ENCODE results near the gene TMEM80. TPM values are rescaled to one million over a fixed set of nuclear protein-coding genes. Genes with fewer than 3 reads are reported as not detected.

Gene TMEM80
- total and polyA plus RNA-seq, 10 of the 15 experiments (the other 5 are each of a cell fraction or from before 2014, with no cell fraction given) = 6.7 to 30.9 (median 20.7) TPM

GRCh38 chr11:699116-699508 lies 3.5 kb downstream of the TMEM80 start:
- ChIA-PET SMC1A (ENCODE audit: uncharacterized antibody, unreplicated experiment) (interaction anchor here (1.3 kb wide), 1 partner anchor 27 kb away, joined by 3 read pairs; no protein-coding TSS in a partner anchor), POLR2A (interaction anchor here (1.1 kb wide), 1 partner anchor 16 kb away, joined by 4 read pairs; no protein-coding TSS in a partner anchor), CTCF (no interaction called here), RAD21 (ENCODE audit: unreplicated experiment) (interaction anchor here (8.1 kb wide), 1 partner anchor 21 kb away, joined by 112 read pairs; no protein-coding TSS in a partner anchor)
- in situ Hi-C loops (cut with MboI) = no loop called here
- TF ChIP-seq IRF4 (IDR thresholded peaks at IDR 0.05; ENCODE audit: low read depth, low read length) = no peak
- TF ChIP-seq ZNF622 (IDR thresholded peaks at IDR 0.05) = no peak
- no peak for TF ChIP-seq NR2C2 (IDR thresholded peaks at IDR 0.05; ENCODE audit: borderline replicate concordance, control insufficient read depth, insufficient read length, low read depth)
- no peak for TF ChIP-seq USF2 (IDR thresholded peaks at IDR 0.05; ENCODE audit: borderline replicate concordance, low read depth, low read length)
- TF ChIP-seq RAD51 (IDR thresholded peaks at IDR 0.05) = no peak
- no peak for TF ChIP-seq POU2F2 (IDR thresholded peaks at IDR 0.05; ENCODE audit: borderline replicate concordance, low read depth, low read length)
- TF ChIP-seq CHD1 (IDR thresholded peaks at IDR 0.05; ENCODE audit: low read depth, low read length) = no peak
- no peak for TF ChIP-seq EED (IDR thresholded peaks at IDR 0.05; ENCODE audit: low read depth)
- TF ChIP-seq PAX8 (IDR thresholded peaks at IDR 0.05) = no peak
- TF ChIP-seq LARP7 (IDR thresholded peaks at IDR 0.05) = no peak
- no peak for TF ChIP-seq SREBF2 (IDR thresholded peaks at IDR 0.05; ENCODE audit: low read length)
- no peak for TF ChIP-seq SMAD5 (IDR thresholded peaks at IDR 0.05; ENCODE audit: low read depth)
- H2AFZ ChIP-seq (ENCODE audit: control insufficient read depth, low read depth, low read length) = no peak overlapping the region
- BruUV-seq (replicated peaks) = no TSS peak
- no peak for DNase-seq (ENCODE audit: low read depth, low spot score)
- WGBS (ENCODE audit: insufficient coverage, insufficient replicate concordance, low lambda C conversion rate, missing lambda C conversion rate) = 97% methylated on average over 7 of the region's 7 CpGs
- no peak overlapping the region for H3K27ac ChIP-seq (ENCODE audit: control insufficient read depth, insufficient read depth)
- no peak for FAIRE-seq
- H3K9ac ChIP-seq (ENCODE audit: control insufficient read depth, insufficient read depth, low read length) = no peak overlapping the region
- H3K4me2 ChIP-seq (ENCODE audit: control insufficient read depth, insufficient read depth) = no peak overlapping the region
- peaks cover 16% of the 10 kb centered on the region for H3K79me2 ChIP-seq (ENCODE audit: control insufficient read depth, insufficient read depth, low read length)
- peaks cover 0 to 5% of the 10 kb centered on the region in 2 experiments; a peak in 2 of 4 replicates for H3K36me3 ChIP-seq (ENCODE audit: control insufficient read depth in 2 of 2, insufficient read depth in 2 of 2, low read length in 1 of 2)
- ATAC-seq = no peak
- peaks cover 10% of the 10 kb centered on the region for H3K4me1 ChIP-seq (ENCODE audit: control insufficient read depth, insufficient read depth, low read length)
- H3K4me3 ChIP-seq = no peak overlapping the region
- intact Hi-C loops (cut with micrococcal nuclease; ENCODE audit: unreplicated experiment) = no loop called here
- H4K20me1 ChIP-seq (ENCODE audit: control insufficient read depth, insufficient read depth) = no peaks in the 10 kb centered on the region
- no peaks in the 10 kb centered on the region for H3K9me3 ChIP-seq (replicated peaks; ENCODE audit: control insufficient read depth, insufficient read depth, low read length)
- no peaks in the 10 kb centered on the region for H3K27me3 ChIP-seq (replicated peaks in 1 of 2; ENCODE audit: control insufficient read depth in 2 of 2, insufficient read depth in 2 of 2, low read length in 1 of 2)

All from GM12878 (cell line).